GM19025 (cell line): ENCODE results near the gene DYNLT2B.
"Not testable (repeated sequence)": the region's sequence is repeated elsewhere in the genome, so short reads cannot be mapped to it uniquely, and the experiment has no call there.

ENCODE experiments used
- ATAC-seq: cut with Tn5 transposase; IDR thresholded peaks from one replicate; pipeline ENCODE4 v1.9.1; 2021; ENCODE audit warnings: mild to moderate bottlenecking, low read depth, moderate library complexity; ENCODE audit not compliant: unreplicated experiment

The DYNLT2B gene

DNA sequence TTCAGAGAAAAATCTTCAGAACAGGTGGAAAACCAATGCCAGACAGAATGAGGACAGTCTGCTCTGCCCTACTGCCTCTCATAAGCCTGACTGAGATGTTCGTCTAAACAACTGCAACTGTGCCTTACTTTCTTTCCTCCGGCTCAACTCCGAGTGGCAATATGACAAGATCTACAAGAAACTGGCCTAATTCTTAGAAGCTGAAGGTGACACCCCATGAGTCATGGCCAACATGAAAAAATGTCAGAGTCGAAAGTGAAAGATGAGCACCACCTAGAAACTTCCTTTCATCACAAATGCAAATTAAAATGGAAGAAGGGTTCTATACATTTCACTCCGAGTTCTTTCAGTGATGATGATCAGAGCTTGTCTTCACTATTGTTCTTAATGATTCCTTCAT is 43.5 kb downstream of the DYNLT2B start:
- peak; percentile 83 for ATAC-seq

DNA sequence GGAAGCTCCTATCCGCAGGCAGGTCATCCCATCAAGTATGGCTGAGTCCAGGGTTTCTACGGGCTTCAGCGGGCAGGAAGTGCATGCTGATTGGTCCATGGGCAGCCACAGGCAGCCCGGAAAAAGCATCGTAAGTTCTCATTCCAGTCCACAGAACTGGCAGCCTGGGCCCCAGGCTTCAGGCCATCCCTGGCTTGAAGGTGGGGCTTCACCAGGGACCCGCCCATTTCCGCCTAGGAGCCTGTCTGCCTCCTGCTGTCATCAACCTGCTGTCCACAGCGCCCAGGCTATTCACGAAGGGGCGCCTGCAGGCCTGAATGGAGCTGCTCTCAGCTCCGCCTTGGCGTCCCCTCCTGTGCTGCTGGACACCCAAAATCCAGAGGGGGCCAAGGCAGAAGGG is 44.4 kb downstream of the DYNLT2B start:
- no peak for ATAC-seq

DNA sequence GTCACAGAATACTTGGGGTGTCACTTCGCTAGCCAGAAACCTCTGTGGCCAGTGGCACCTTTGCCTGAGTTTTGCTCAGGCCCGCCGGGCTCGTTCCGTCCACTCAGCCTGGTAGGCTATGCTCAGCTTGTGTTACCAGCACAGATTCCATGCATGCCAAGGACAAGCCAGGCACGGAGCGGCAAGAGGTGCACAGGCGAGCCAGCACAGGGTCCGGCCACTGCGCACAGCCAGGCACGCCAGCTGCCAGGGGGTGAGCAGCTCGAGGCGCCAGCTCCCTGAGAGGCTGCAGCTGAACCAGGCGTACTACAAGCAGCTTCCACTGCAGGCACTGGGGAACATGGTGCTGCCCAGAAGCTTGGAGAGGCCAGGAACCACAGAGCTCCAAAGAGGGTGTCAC is 45.2 kb downstream of the DYNLT2B start:
- ATAC-seq: no peak

DNA sequence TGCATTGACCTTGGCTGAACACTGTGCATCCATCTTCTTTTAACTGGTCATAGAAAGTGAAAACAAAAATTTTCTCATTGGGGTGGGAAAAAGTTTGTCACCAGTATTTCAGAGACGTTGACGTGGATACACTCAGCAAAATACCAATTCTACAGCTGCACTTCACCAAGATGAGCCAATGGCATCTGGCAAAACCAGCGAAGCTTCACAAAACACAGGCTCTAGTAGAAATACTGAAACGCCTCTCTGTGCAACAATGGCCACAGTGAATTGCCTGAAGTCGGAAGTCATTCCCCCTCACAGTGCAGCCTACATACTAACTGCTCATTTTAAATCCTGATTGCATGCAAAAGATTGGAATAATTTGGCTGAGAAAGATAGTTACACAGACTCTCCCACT is 47.5 kb downstream of the DYNLT2B start:
- ATAC-seq: no peak

DNA sequence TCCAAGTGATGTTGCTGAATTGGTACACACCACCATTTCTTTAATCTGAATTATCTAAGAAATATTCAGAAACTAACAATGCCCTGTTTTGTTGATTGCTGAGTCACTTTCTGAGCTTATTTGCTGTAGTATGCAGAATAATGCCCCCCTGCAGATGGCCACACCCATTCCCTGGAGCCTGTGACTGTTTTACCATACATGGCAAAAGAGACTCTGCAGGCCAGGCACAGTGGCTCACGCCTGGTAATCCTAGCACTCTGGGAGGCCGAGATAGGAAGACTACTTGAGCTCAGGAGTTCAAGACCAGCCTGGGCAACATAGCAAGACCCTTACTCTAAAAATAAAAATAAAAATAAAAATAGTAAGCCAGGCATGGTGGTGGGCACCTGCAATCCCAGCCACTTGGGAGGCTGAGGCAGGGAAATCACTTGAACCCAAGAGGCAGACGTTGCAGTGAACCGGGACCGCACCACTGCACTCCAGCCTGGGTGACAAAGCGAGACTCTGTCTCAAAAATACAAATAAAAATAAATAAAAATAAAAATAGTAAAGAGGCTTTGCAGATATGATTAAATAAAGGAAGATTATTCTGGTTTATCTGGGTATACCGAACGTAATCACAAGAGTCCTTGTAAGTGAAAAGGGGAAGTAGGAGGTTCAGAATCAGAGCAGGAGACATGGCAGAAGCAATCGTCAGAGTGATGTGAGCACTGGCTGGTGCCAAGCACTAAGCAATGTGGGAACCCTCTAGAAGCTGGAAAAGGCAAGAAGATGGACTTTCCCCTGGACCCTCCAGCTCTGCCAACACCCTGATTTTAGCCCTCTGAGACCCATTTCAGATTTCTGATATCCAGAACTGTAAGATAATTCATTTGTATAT is 49.5 kb downstream of the DYNLT2B start:
- no peak for ATAC-seq

DNA sequence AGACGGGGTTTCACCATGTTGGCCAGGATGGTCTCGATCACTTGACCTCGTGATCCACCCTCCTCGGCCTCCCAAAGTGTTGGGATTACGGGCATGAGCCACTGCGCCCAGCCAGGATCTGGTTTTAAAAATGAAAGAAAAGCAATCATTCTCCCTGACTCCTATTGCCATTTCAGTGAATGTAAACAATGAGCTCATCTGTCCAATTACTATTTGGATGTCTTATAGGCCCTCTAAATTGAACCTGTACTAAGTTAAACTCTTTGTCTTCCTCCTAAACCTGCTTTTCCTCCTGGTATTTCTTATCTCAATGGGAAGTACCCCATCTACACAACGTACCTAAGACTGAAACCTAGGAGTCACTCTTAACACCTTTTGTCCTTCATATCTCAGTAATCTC is 54.2 kb downstream of the DYNLT2B start:
- no peak for ATAC-seq

DNA sequence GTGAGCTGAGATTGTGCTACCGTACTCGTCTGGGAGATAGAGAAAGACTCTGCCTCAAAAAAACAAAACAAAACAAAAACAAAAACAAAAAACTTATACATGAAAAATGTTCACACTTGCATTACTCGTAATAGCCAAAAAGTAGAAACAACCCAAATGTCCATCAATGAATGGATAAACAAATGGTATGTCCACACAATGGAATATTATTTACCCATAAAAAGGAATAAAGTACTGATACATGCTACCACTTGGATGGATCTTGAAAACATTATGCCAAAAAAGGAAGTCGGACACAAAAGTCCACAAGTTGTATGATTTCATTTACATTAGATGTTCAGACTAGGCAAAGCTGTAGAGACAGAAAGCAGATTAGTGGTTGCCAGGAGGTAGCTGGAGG is 57.3 kb downstream of the DYNLT2B start:
- ATAC-seq: no peak

DNA sequence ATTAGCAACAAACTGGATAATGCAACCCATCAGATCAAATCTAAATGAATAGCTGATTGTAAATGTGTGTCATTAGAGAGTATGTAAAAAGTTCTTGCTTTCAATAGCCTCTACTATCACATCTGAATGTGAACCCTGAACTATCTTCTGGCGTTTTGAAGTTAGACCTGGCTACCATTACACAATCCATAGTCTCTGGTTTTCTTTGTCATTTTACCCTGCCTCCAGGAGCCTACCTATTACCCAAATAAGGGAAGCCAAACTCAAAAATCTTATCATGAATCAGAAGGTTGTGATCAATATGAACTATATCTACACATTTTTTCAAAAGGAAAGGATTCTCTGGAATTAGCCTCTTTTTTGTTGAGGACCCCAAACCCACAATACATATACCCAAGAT is 62.3 kb downstream of the DYNLT2B start:
- ATAC-seq: no peak

DNA sequence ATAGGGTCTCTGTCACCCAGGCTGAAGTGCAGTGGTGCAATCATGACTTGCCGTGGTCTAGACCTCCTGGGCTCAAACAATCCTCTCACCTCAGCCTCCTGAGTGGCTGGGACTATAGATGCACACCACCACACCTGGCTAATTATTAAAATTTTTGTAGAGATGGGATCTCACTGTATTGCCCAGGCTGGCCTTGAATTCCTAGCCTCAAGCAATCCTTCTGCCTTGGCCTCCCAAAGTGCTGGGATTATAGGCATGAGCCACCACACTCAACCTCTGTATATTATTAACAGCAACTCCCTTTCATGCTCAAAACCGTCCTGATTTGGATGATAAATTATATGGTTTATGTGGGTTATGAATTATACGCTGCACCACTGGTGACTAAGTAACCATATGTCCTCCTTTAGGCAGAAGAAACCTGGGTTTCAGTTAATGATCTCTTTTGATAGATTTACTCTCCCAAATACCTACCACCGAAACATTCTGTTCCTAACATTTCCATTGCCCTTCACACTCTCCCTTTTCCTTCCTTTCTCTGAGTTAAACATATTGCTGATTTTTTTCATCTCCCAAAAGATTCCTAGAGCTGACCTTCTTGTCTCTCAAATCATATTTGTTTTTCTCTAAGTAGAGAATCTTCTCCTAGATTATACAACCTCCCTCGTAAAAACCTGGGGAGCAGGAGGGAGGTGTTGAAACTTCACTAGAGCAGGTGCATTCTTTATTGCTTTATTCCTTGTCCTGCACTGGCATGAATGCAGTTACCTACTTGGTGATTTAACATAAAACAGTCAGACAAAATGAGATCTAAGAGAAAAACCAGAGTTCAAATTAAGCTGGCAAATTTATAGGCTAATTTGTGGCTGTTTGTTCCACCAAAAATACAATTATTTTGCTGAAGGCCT is 63.4 kb downstream of the DYNLT2B start:
- no peak for ATAC-seq

DNA sequence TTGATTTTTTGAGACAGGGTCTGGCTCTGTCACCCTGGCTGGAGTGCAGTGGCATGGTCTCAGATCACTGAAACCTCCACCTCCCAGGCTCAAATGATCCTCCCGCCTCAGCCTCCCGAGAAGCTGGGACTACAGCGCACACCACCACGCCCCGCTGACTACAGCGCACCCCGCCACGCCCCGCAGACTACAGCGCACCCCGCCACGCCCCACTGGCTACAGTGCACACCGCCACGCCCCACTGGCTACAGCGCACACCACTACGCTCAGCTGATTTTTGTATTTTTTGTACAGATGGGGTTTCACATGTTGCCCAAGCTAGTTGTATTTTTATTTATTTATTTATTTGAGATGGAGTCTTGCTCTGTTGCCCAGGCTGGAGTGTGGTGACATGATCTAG is 66.1 kb downstream of the DYNLT2B start:
- no peak for ATAC-seq

DNA sequence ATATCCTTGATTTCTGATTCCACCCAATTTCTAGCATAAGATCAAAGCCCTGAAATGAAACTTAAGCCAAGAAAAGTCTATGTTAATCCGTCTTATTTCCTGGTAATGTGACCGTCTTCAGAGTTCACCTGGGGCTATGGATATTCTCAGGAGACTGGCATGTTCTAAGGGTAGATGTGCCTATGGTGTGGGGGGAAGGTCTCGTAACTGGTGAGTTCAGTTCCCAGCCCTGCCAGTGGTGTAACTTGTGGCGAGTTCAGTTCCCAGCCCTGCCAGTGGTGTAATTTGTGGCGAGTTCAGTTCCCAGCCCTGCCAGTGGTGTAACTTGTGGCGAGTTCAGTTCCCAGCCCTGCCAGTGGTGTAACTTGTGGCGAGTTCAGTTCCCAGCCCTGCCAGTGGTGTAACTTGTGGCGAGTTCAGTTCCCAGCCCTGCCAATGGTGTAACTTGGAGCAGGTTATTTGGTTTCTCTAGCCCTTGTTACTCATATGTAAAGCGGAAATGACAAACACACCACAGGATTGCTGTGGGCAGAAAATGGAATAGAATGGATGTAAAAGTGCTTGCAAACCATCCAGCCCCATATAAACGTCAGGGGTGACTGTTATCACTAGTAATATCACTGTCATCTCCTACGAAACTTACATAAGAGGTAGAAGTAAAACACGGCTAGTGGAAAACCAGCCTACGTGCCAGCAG is 71.3 kb downstream of the DYNLT2B start:
- no peak for ATAC-seq

DNA sequence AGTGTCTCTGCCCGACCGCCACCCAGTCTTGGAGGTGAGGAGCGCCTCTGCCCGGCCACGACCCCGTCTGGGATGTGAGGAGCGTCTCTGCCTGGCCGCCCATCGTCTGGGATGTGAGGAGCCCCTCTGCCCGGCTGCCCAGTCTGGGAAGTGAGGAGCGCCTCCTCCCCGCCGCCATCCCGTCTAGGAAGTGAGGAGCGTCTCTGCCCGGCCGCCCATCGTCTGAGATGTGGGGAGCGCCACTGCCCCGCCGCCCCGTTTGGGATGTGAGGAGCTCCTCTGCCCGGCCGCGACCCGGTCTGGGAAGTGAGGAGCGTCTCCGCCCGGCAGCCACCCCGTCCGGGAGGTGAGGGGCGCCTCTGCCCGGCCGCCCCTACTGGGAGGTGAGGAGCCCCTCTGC is 73.9 kb downstream of the DYNLT2B start:
- not testable (repeated sequence) for ATAC-seq

DNA sequence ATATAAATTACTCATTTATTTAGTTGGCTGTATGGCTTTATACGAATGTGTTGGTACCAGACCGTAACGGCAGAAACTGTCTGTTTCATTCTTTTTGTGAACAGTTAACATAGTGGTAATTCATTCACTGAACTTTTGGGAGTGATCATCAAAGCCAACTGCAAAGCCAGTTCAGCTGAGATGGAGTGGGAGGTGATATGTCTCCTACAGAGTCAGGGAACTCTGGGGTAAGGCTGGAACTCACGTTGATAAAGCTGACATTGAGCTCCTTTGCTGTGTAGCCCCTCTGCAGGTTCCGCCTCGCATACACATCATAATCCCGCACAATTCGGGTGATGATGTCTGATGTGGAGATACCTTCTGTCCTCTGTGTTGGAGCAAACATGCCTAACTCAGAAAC is 76.3 kb downstream of the DYNLT2B start:
- ATAC-seq: no peak
